SK-N-SH (cell line): ENCODE results near the gene MAML3. TPM values are rescaled to one million over a fixed set of nuclear protein-coding genes. Genes with fewer than 3 reads are reported as not detected.

Experiments
- CTCF ChIA-PET: fragments of 300-600, 350-600 bp; formaldehyde crosslinking; extraction: SDS; loops from one replicate; lab custom pipeline; 2021; lab: Yijun Ruan, JAX
- POLR2A ChIA-PET: fragments of 350-600 bp; sonication (Branson Sonifier 250); formaldehyde crosslinking; extraction: SDS; loops from one replicate; lab custom pipeline; 2020; ENCODE audit warnings: antibody characterized with exemption, inconsistent platforms; lab: Yijun Ruan, JAX
- DNase-seq: peaks from one replicate; pipeline ENCODE4 v3.0.0; 2012
- H2AFZ ChIP-seq: fragments of 200-600 bp; sonication (generic); 2 replicates; pipeline ENCODE4 v1.8.1; 2016; ENCODE audit warnings: antibody characterized with exemption, mild to moderate bottlenecking, low read depth
- H3F3A ChIP-seq: fragments of 200-600 bp; sonication (generic); replicated peaks from 2 replicates; pipeline ENCODE3; 2016; ENCODE audit warnings: antibody characterized with exemption, mild to moderate bottlenecking; ENCODE audit not compliant: insufficient read depth
- H3K27ac ChIP-seq, 2 experiments: fragments of 200-500 bp in 1 of 2; fragments of 200-600 bp in 1 of 2; sonication (Bioruptor generic) in 1 of 2; sonication (generic), shearing (Covaris generic) in 1 of 2; 2 replicates each; pipeline versions ENCODE4 v1.5.1 to v1.6.1; 2014 to 2016; ENCODE audit warnings: low read depth in 2 of 2, inconsistent platforms in 1 of 2, low read length in 1 of 2, mild to moderate bottlenecking in 1 of 2, mixed read lengths in 1 of 2
- H3K27me3 ChIP-seq: fragments of 200-600 bp; sonication (generic), shearing (Covaris generic); 2 replicates; pipeline ENCODE4 v1.6.1; 2016; ENCODE audit warnings: mixed run types; ENCODE audit not compliant: insufficient read depth
- H3K36me3 ChIP-seq, 2 experiments: fragments of 200-500 bp in 1 of 2; fragments of 200-600 bp in 1 of 2; sonication (Bioruptor generic) in 1 of 2; sonication (generic) in 1 of 2; replicated peaks in 1 of 2; 2 replicates each; pipeline versions ENCODE3 to v1.5.1; 2014 to 2016; ENCODE audit warnings: low read length in 1 of 2, mild to moderate bottlenecking in 1 of 2; ENCODE audit not compliant: insufficient read depth in 2 of 2, control insufficient read depth in 1 of 2
- H3K4me1 ChIP-seq, 2 experiments: fragments of 200-500 bp in 1 of 2; fragments of 200-600 bp in 1 of 2; sonication (Bioruptor generic) in 1 of 2; sonication (generic), shearing (Covaris generic) in 1 of 2; 2 replicates each; pipeline versions ENCODE4 v1.5.1 to v1.6.1; 2014 to 2016; ENCODE audit warnings: low read depth in 1 of 2, low read length in 1 of 2, mixed run types in 1 of 2; ENCODE audit not compliant: insufficient read depth in 2 of 2, control insufficient read depth in 1 of 2
- H3K4me2 ChIP-seq: fragments of 200-600 bp; sonication (generic), shearing (Covaris generic); 2 replicates; pipeline ENCODE4 v1.6.1; 2017; ENCODE audit warnings: mixed run types
- H3K4me3 ChIP-seq, 2 experiments: fragments of 200-500 bp in 1 of 2; fragments of 200-600 bp in 1 of 2; sonication (Bioruptor generic) in 1 of 2; sonication (generic), shearing (Covaris generic) in 1 of 2; 2 replicates each; pipeline versions ENCODE4 v1.5.1 to v1.8.1; 2014 to 2016; ENCODE audit warnings: low read depth in 2 of 2, inconsistent platforms in 1 of 2, low read length in 1 of 2, mild to moderate bottlenecking in 1 of 2, mixed read lengths in 1 of 2, moderate library complexity in 1 of 2
- H3K79me2 ChIP-seq: fragments of 200-600 bp; sonication (generic); 2 replicates; pipeline ENCODE4 v1.8.1; 2017; ENCODE audit warnings: mild to moderate bottlenecking; ENCODE audit not compliant: insufficient read depth
- H3K9ac ChIP-seq: fragments of 200-600 bp; sonication (generic); 2 replicates; pipeline ENCODE4 v1.6.1; 2017; ENCODE audit warnings: mixed run types
- H3K9me2 ChIP-seq: fragments of 200-600 bp; sonication (generic); 2 replicates; pipeline ENCODE4 v1.6.1; 2017; ENCODE audit warnings: mixed run types
- H3K9me3 ChIP-seq: fragments of 200-600 bp; sonication (generic); 2 replicates; pipeline ENCODE4 v1.6.1; 2017; ENCODE audit warnings: mixed run types, mild to moderate bottlenecking, moderate library complexity
- H4K20me1 ChIP-seq: fragments of 200-600 bp; sonication (generic); 2 replicates; pipeline ENCODE4 v1.6.1; 2017; ENCODE audit warnings: mild to moderate bottlenecking, mixed run types; ENCODE audit not compliant: insufficient read depth
- CHD2 ChIP-seq: fragments of 150-350 bp; IDR thresholded peaks from 2 replicates; pipeline ENCODE4 v1.6.1; 2018; ENCODE audit warnings: low read length; ENCODE audit not compliant: partially characterized antibody
- FOSL2 ChIP-seq: IDR thresholded peaks from 2 replicates; pipeline ENCODE4 v1.4.0; 2012; ENCODE audit warnings: low read depth, mild to moderate bottlenecking, moderate library complexity, borderline replicate concordance
- FOXM1 ChIP-seq: IDR thresholded peaks from 2 replicates; pipeline ENCODE4 v1.4.0; 2012; ENCODE audit warnings: low read depth, mild to moderate bottlenecking
- GATA2 ChIP-seq: sonication (generic); formaldehyde crosslinking; IDR thresholded peaks from 2 replicates; pipeline ENCODE4 v1.5.0; 2020; ENCODE audit warnings: mild to moderate bottlenecking, missing genetic modification reagents
- JUND ChIP-seq: IDR thresholded peaks from 2 replicates; pipeline ENCODE4 v1.4.0; 2012
- MXI1 ChIP-seq: IDR thresholded peaks from 2 replicates; pipeline ENCODE4 v1.6.1; 2012; ENCODE audit warnings: mild to moderate bottlenecking, low read depth, low read length, improper control_type of control experiment
- NFIC ChIP-seq: IDR thresholded peaks from 2 replicates; pipeline ENCODE4 v1.4.0; 2012; ENCODE audit warnings: borderline replicate concordance
- NRF1 ChIP-seq: IDR thresholded peaks from 2 replicates; pipeline ENCODE4 v1.6.1; 2012; ENCODE audit warnings: low read depth, mild to moderate bottlenecking, low read length
- PBX3 ChIP-seq: IDR thresholded peaks from 2 replicates; pipeline ENCODE4; 2012
- POLR2AphosphoS5 ChIP-seq: IDR thresholded peaks from 2 replicates; pipeline ENCODE4 v1.6.1; 2012; ENCODE audit warnings: low read depth, low read length
- RXRA ChIP-seq: IDR thresholded peaks from 2 replicates; pipeline ENCODE4 v1.4.0; 2012; ENCODE audit warnings: low read depth, mild to moderate bottlenecking, borderline replicate concordance
- SIN3A ChIP-seq: IDR thresholded peaks from 2 replicates; pipeline ENCODE4 v1.6.1; 2012; ENCODE audit warnings: low read depth, mild to moderate bottlenecking, low read length, moderate library complexity, borderline replicate concordance
- TAF1 ChIP-seq: IDR thresholded peaks from 2 replicates; pipeline ENCODE4 v1.6.1; 2012; ENCODE audit warnings: low read depth, mild to moderate bottlenecking, low read length, moderate library complexity, borderline replicate concordance
- USF1 ChIP-seq: IDR thresholded peaks from 2 replicates; pipeline ENCODE4 v1.4.0; 2012; ENCODE audit warnings: low read depth, borderline replicate concordance
- USF2 ChIP-seq: fragments of 150-350 bp; IDR thresholded peaks from 2 replicates; pipeline ENCODE4 v1.6.1; 2017; ENCODE audit warnings: antibody characterized with exemption, low read length, low read depth, borderline replicate concordance
- YY1 ChIP-seq: IDR thresholded peaks from 2 replicates; pipeline ENCODE4 v1.4.0; 2012; ENCODE audit warnings: low read depth, mild to moderate bottlenecking
- WGBS: methylation state at CpG from one replicate; pipeline ENCODE4 v1.1.6; 2017; ENCODE audit warnings: low lambda C conversion rate; 5-methylcytosine and 5-hydroxymethylcytosine counted together
- polyA plus RNA-seq, 3 experiments: library from polyadenylated mRNA; depleted of rRNA; stranded (reverse); fragments of >200 nt; gene quantifications; 2 replicates each; pipeline ENCODE4 v1.2.3, GENCODE V29; 2012
- TF ChIP-seq, protein P1 (sequence below): fragments of 150-350 bp; IDR thresholded peaks from 2 replicates; pipeline ENCODE4 v1.6.1; 2016; ENCODE audit warnings: mild to moderate bottlenecking, low read depth, low read length
- TF ChIP-seq, protein P2 (sequence below): fragments of 200-600 bp; sonication (generic); IDR thresholded peaks from 2 replicates; pipeline ENCODE4 v1.6.1; 2017; ENCODE audit warnings: antibody characterized with exemption, mild to moderate bottlenecking, moderate library complexity

Gene MAML3
- polyA plus RNA-seq, 1 of the 3 experiments (the other 2 are of a cell fraction), result 5.3 TPM

- no peak overlapping the region for H3K9ac ChIP-seq
- H3K4me3 ChIP-seq, result no peak overlapping the region; a peak in 1 of 4 replicates
- POLR2A ChIA-PET, result no interaction called here
- H3K27ac ChIP-seq, result no peak overlapping the region
- 95% methylated on average over 1 of the region's 1 CpG for WGBS
- peaks cover 9% of the 10 kb centered on the region for H3F3A ChIP-seq
- H3K9me3 ChIP-seq, result no peaks in the 10 kb centered on the region
- H3K36me3 ChIP-seq, result no peaks in the 10 kb centered on the region
- TF ChIP-seq NRF1, result no peak
- TF ChIP-seq TAF1, result no peak
- no peak for TF ChIP-seq FOXM1
- no peak for TF ChIP-seq POLR2AphosphoS5
- TF ChIP-seq FOSL2, result no peak
- no peak for TF ChIP-seq MXI1
- no peak for TF ChIP-seq RXRA
- TF ChIP-seq PBX3, result no peak
- no peak for TF ChIP-seq JUND
- no peak for TF ChIP-seq GATA2
- TF ChIP-seq, protein P1, sequence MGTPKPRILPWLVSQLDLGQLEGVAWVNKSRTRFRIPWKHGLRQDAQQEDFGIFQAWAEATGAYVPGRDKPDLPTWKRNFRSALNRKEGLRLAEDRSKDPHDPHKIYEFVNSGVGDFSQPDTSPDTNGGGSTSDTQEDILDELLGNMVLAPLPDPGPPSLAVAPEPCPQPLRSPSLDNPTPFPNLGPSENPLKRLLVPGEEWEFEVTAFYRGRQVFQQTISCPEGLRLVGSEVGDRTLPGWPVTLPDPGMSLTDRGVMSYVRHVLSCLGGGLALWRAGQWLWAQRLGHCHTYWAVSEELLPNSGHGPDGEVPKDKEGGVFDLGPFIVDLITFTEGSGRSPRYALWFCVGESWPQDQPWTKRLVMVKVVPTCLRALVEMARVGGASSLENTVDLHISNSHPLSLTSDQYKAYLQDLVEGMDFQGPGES, result no peak
- no peak for TF ChIP-seq YY1
- TF ChIP-seq USF1, result no peak
- TF ChIP-seq, protein P2, sequence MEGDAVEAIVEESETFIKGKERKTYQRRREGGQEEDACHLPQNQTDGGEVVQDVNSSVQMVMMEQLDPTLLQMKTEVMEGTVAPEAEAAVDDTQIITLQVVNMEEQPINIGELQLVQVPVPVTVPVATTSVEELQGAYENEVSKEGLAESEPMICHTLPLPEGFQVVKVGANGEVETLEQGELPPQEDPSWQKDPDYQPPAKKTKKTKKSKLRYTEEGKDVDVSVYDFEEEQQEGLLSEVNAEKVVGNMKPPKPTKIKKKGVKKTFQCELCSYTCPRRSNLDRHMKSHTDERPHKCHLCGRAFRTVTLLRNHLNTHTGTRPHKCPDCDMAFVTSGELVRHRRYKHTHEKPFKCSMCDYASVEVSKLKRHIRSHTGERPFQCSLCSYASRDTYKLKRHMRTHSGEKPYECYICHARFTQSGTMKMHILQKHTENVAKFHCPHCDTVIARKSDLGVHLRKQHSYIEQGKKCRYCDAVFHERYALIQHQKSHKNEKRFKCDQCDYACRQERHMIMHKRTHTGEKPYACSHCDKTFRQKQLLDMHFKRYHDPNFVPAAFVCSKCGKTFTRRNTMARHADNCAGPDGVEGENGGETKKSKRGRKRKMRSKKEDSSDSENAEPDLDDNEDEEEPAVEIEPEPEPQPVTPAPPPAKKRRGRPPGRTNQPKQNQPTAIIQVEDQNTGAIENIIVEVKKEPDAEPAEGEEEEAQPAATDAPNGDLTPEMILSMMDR, result no peak
- TF ChIP-seq USF2, result no peak
- no peak for TF ChIP-seq NFIC
- no peak for TF ChIP-seq CHD2
- TF ChIP-seq SIN3A, result no peak
- no peak for DNase-seq
- no peaks in the 10 kb centered on the region for H4K20me1 ChIP-seq
- no peaks in the 10 kb centered on the region for H3K9me2 ChIP-seq
- H3K4me1 ChIP-seq, result peaks cover 12 to 37% of the 10 kb centered on the region in 2 experiments
- H2AFZ ChIP-seq, result no peak overlapping the region
- no peaks in the 10 kb centered on the region for H3K79me2 ChIP-seq
- no peak overlapping the region for H3K4me2 ChIP-seq
- CTCF ChIA-PET, result interaction anchor here (3.3 kb wide), 1 partner anchor 12 kb away, joined by 12 read pairs; no protein-coding TSS in a partner anchor
- no peaks in the 10 kb centered on the region for H3K27me3 ChIP-seq
Observed at GRCh38 chr4:139810710-139811109, 343.3 kb downstream of the MAML3 start.
